Measurements from ENCODE around the gene CACNA1G.
A peak's percentile ranks its signal among the peaks of the same experiment; 100 is the strongest.

The CACNA1G gene

GRCh38 chr17:50533720-50534148 is 26.8 kb upstream of the CACNA1G start:
- no peak for DNase-seq (ENCODE audit: low read depth)

GRCh38 chr17:50534222-50534978 is 26.1 kb upstream of the CACNA1G start:
- DNase-seq (ENCODE audit: low read depth): no peak

GRCh38 chr17:50534979-50535326 is 25.6 kb upstream of the CACNA1G start:
- DNase-seq (ENCODE audit: low read depth): no peak

- DNase-seq (ENCODE audit: low read depth): no peak
Measured at GRCh38 chr17:50535407-50535806, 25.1 kb upstream of the CACNA1G start.

- no peak for DNase-seq (ENCODE audit: low read depth)
Measured at GRCh38 chr17:50536683-50537646, 23.6 kb upstream of the CACNA1G start.

- DNase-seq (ENCODE audit: low read depth): no peak
Measured at GRCh38 chr17:50537721-50538548, 22.6 kb upstream of the CACNA1G start.

GRCh38 chr17:50538549-50539410 is 21.7 kb upstream of the CACNA1G start:
- DNase-seq (ENCODE audit: low read depth): no peak

GRCh38 chr17:50539762-50540559 is 20.6 kb upstream of the CACNA1G start:
- DNase-seq (ENCODE audit: low read depth): no peak

GRCh38 chr17:50540560-50541401 is 19.7 kb upstream of the CACNA1G start:
- DNase-seq (ENCODE audit: low read depth): no peak

GRCh38 chr17:50541402-50541715 is 19.2 kb upstream of the CACNA1G start:
- no peak for DNase-seq (ENCODE audit: low read depth)

- no peak for DNase-seq (ENCODE audit: low read depth)
Measured at GRCh38 chr17:50541716-50542688, 18.5 kb upstream of the CACNA1G start.

- no peak for DNase-seq (ENCODE audit: low read depth)
Measured at GRCh38 chr17:50542795-50543774, 17.4 kb upstream of the CACNA1G start.

- DNase-seq (ENCODE audit: low read depth): no peak
Measured at GRCh38 chr17:50544516-50544915, 16.0 kb upstream of the CACNA1G start.

GRCh38 chr17:50545311-50545710 is 15.2 kb upstream of the CACNA1G start:
- no peak for DNase-seq (ENCODE audit: low read depth)

- DNase-seq (ENCODE audit: low read depth): no peak
Measured at GRCh38 chr17:50546701-50547034, 13.8 kb upstream of the CACNA1G start.

- DNase-seq (ENCODE audit: low read depth): peak; percentile 45
Measured at GRCh38 chr17:50547035-50547735, 13.3 kb upstream of the CACNA1G start, which contains the start of gene SPATA20. TSS of gene SPATA20 (plus strand) at chr17:50547174. CDS start at chr17:50547209, 35 bp downstream.

- no peak for DNase-seq (ENCODE audit: low read depth)
Measured at GRCh38 chr17:50547736-50548083, 12.8 kb upstream of the CACNA1G start.
